Measurements from ENCODE around the gene TSPAN18. TPM values are rescaled to one million over a fixed set of nuclear protein-coding genes. Genes with fewer than 3 reads are reported as not detected.

Gene TSPAN18
- total RNA-seq, 4 donors from 2014 or later: 2.2 to 18.1 (median 3.4) TPM

DNA sequence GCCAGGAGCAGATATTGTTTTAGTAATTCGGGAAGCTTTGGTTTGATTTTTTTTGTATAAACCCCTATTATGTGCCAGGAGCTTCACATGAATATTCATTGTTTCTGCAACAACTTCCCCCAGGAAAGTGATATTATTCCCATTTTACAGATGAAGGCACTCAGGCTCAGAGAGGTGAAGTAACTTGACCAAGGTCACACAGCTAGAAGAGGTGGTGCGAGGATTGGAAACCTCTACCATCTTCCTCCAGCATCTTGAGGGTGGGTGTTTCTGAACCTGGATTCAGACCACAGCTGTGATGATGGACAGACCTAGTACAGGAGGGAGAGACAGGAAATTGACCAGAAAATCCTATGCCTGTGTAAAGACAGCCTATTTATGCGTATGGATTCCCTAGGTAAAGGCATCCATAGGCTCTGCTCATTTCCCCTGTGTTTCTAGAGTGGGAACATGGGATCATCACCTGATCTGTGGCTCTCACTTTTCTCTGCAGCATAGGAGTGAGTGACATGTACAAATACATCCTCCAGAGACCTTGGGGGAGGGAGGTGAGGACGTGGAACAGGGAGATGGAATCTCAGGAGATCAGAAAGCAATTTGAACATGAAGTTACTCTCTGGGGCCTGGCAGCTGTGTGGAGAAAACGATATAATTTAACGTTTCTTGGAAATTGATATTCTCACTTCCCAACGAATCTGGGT lies 81.4 kb downstream of the TSPAN18 start:
- no peak for DNase-seq (ENCODE audit: low spot score)
- TF ChIP-seq, protein P1, sequence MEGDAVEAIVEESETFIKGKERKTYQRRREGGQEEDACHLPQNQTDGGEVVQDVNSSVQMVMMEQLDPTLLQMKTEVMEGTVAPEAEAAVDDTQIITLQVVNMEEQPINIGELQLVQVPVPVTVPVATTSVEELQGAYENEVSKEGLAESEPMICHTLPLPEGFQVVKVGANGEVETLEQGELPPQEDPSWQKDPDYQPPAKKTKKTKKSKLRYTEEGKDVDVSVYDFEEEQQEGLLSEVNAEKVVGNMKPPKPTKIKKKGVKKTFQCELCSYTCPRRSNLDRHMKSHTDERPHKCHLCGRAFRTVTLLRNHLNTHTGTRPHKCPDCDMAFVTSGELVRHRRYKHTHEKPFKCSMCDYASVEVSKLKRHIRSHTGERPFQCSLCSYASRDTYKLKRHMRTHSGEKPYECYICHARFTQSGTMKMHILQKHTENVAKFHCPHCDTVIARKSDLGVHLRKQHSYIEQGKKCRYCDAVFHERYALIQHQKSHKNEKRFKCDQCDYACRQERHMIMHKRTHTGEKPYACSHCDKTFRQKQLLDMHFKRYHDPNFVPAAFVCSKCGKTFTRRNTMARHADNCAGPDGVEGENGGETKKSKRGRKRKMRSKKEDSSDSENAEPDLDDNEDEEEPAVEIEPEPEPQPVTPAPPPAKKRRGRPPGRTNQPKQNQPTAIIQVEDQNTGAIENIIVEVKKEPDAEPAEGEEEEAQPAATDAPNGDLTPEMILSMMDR (IDR thresholded peaks at IDR 0.05): no peak
- no peak for ATAC-seq (ENCODE audit: low FRiP score)

DNA sequence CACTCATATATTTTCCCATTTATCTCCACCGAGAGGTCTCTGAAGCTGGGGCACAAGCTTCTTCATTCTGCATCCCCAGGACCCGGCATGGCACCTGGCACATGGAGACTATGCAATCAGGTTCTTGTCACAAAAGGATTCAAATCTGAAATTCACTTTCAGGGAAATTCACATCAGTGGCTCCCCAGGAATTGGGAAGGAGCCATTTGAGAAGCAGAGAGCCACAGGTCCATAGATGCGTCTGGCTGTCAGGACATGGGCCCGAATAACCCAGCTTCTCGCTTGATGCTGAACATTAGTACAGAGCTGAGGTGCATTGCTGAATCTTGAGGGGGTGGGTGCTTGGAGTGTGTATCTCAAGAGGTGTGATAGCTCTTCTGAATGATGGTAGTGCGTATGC lies 82.5 kb downstream of the TSPAN18 start:
- ATAC-seq (ENCODE audit: low FRiP score): no peak
- no peak for DNase-seq (ENCODE audit: low spot score)
- TF ChIP-seq, protein P1 (IDR thresholded peaks at IDR 0.05): no peak

- DNase-seq (ENCODE audit: low spot score) (no peak), ATAC-seq (ENCODE audit: low FRiP score) (no peak)
- TF ChIP-seq, protein P1 (IDR thresholded peaks at IDR 0.05): no peak
These were observed 85.2 kb downstream of the TSPAN18 start for GRCh38 chr11:44811841-44812448.

DNA sequence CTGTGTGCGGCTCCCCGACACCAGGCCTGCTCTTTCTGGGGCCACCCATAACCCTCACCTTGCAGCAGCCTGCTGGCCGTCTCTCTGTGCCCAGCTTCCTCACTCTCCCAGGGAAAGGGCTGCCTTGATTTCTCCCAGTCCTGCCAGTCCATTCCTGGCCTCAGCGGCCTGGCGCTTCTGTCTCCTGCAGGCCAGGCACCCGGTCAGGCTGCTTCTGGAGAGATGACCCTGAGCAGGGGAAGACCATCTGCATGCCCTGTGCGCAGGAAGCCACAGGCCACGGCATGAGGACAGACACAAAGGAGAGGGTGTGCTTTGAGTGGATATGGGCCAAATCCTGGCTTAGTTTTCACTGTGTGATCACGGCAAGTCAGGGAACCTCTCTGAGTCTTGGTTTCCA lies 86.2 kb downstream of the TSPAN18 start:
- ATAC-seq (ENCODE audit: low FRiP score): no peak
- TF ChIP-seq, protein P1 (IDR thresholded peaks at IDR 0.05): no peak
- no peak for DNase-seq (ENCODE audit: low spot score)

GRCh38 chr11:44813401-44813800 lies 86.6 kb downstream of the TSPAN18 start:
- TF ChIP-seq, protein P1 (IDR thresholded peaks at IDR 0.05): no peak
- DNase-seq (ENCODE audit: low spot score) (no peak), ATAC-seq (ENCODE audit: low FRiP score) (no peak)

DNA sequence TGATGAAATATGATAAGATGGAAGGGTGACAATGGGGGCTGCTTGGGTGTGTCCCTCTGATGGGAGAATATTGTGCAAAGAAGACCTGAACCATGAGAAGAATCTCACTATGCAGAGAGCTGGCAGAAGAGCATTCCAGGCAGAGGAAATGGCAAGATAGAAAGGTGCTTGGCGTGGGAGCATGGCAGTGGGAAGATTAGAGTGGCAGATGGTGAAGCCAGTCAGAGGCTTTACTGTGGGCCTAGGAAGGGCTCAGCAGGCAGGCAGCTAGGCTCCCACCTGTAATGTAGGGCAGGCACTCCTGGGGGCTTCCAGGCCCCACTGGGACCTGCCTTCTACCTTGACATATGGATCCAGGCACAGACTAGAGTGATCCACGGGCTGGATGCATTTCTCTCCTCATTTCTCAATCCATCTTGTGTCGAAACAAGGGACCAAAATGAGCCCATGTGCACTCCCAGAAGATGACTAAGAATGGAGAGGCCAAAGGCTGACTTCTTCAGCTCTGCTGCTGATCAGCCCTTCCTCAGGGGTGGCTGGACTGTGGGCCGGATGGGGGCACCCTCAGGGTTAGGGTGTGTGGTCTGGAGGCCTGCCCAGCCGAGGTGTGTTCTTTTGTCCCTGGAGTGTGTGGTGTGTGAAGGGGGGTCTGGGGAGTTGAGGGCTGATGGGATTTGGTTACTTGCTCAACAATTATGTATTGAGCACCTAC lies 88.3 kb downstream of the TSPAN18 start:
- no peak for ATAC-seq (ENCODE audit: low FRiP score)
- TF ChIP-seq, protein P1 (IDR thresholded peaks at IDR 0.05): no peak

More for the DNA sequence above, 88.3 kb downstream of the TSPAN18 start:
- no peak for DNase-seq (ENCODE audit: low spot score)

Measured in omental fat pad (tissue), 4 donors.